GM21447 (cell line): ENCODE results near the gene KDM4B.
"Not testable (repeated sequence)": the region's sequence is repeated elsewhere in the genome, so short reads cannot be mapped to it uniquely, and the experiment has no call there.

Source experiments
- ATAC-seq: cut with Tn5 transposase; IDR thresholded peaks from one replicate; pipeline ENCODE4 v1.9.1; 2021; ENCODE audit not compliant: unreplicated experiment

Gene KDM4B

GRCh38 chr19:5160158-5160795, 191.4 kb downstream of the KDM4B start:
- ATAC-seq, result not testable (repeated sequence)

- ATAC-seq, result not testable (repeated sequence)
Observed at GRCh38 chr19:5164845-5165696, 196.2 kb downstream of the KDM4B start.

GRCh38 chr19:5165697-5166019, 196.7 kb downstream of the KDM4B start:
- no peak for ATAC-seq

GRCh38 chr19:5166262-5166661, 197.3 kb downstream of the KDM4B start:
- ATAC-seq, result no peak

GRCh38 chr19:5170329-5170745, 201.4 kb downstream of the KDM4B start:
- ATAC-seq, result no peak

GRCh38 chr19:5171711-5172110, 202.8 kb downstream of the KDM4B start:
- ATAC-seq, result no peak

GRCh38 chr19:5172859-5173630, 204.1 kb downstream of the KDM4B start:
- no peak for ATAC-seq

GRCh38 chr19:5173993-5174392, 205.1 kb downstream of the KDM4B start:
- no peak for ATAC-seq

GRCh38 chr19:5177745-5178450, 209.0 kb downstream of the KDM4B start:
- no peak for ATAC-seq

- no peak for ATAC-seq
Observed at GRCh38 chr19:5178841-5179240, 209.9 kb downstream of the KDM4B start.

- ATAC-seq, result no peak
Observed at GRCh38 chr19:5179256-5179655, 210.3 kb downstream of the KDM4B start.

GRCh38 chr19:5181329-5181728, 212.4 kb downstream of the KDM4B start:
- ATAC-seq, result no peak

- no peak for ATAC-seq
Observed at GRCh38 chr19:5182751-5183150, 213.8 kb downstream of the KDM4B start.

GRCh38 chr19:5183616-5184015, 214.7 kb downstream of the KDM4B start:
- no peak for ATAC-seq

- ATAC-seq, result no peak
Observed at GRCh38 chr19:5184930-5185329, 216.0 kb downstream of the KDM4B start.

GRCh38 chr19:5186293-5187050, 217.6 kb downstream of the KDM4B start:
- no peak for ATAC-seq

GRCh38 chr19:5188548-5189317, 219.8 kb downstream of the KDM4B start:
- ATAC-seq, result no peak

- ATAC-seq, result no peak
Observed at GRCh38 chr19:5189318-5189607, 220.3 kb downstream of the KDM4B start.

- no peak for ATAC-seq
Observed at GRCh38 chr19:5191091-5191490, 222.2 kb downstream of the KDM4B start.

GRCh38 chr19:5192568-5192967, 223.7 kb downstream of the KDM4B start:
- no peak for ATAC-seq
